Gastroesophageal sphincter (tissue), 4 donors: ENCODE results near the gene B4GALT3. TPM values are rescaled to one million over a fixed set of nuclear protein-coding genes. Genes with fewer than 3 reads are reported as not detected.

Experiments used
- ATAC-seq: fragments of 150-250 bp; one replicate; pipeline ENCODE4 v1.9.1; 2016; ENCODE audit warnings: mild to moderate bottlenecking, moderate library complexity
- H3K27ac ChIP-seq, 4 donors: fragments of 200-600 bp; sonication (generic) in 3 of 4; 1 replicate in 3 of 4; 2 replicates in 1 of 4; pipeline ENCODE4 v1.5.1; 2016 to 2019
- H3K27me3 ChIP-seq: fragments of 200-600 bp; sonication (generic); one replicate; pipeline ENCODE4 v1.5.1; 2019
- H3K36me3 ChIP-seq, 2 donors: fragments of 200-600 bp; sonication (generic); one replicate each; pipeline ENCODE4 v1.5.1; 2019; ENCODE audit warnings: control low read depth in 1 of 2
- H3K4me1 ChIP-seq, 3 donors: fragments of 200-600 bp; sonication (generic); 1 replicate in 2 of 3; 2 replicates in 1 of 3; pipeline ENCODE4 v1.5.1; 2016 to 2019; ENCODE audit warnings: control low read depth in 2 of 3
- H3K4me3 ChIP-seq, 2 donors: fragments of 200-600 bp; sonication (generic); one replicate each; pipeline ENCODE4 v1.5.1; 2019; ENCODE audit warnings: mild to moderate bottlenecking in 1 of 2, moderate library complexity in 1 of 2
- H3K9me3 ChIP-seq, 3 donors: fragments of 200-600 bp; sonication (generic); one replicate each; pipeline ENCODE4 v1.5.1; 2017 to 2019; ENCODE audit warnings: control low read depth in 2 of 3
- CTCF ChIP-seq, 4 experiments: fragments of 200-600 bp in 2 of 4; fragments of 450-650 bp in 2 of 4; sonication (generic) in 1 of 4; IDR thresholded peaks; one replicate each; pipeline ENCODE4 v1.5.1; 2017 to 2019; ENCODE audit warnings: antibody characterized with exemption in 4 of 4, mild to moderate bottlenecking in 2 of 4, moderate library complexity in 2 of 4
- EP300 ChIP-seq: sonication (generic); formaldehyde crosslinking; IDR thresholded peaks from one replicate; pipeline ENCODE4 v1.6.1; 2017; ENCODE audit warnings: antibody characterized with exemption, mild to moderate bottlenecking
- POLR2A ChIP-seq, 2 donors: fragments of 450-650 bp; IDR thresholded peaks; one replicate each; pipeline ENCODE4 v1.6.1; 2017; ENCODE audit warnings: antibody characterized with exemption in 2 of 2, mild to moderate bottlenecking in 2 of 2, moderate library complexity in 1 of 2
- POLR2AphosphoS5 ChIP-seq: sonication (generic); formaldehyde crosslinking; IDR thresholded peaks from one replicate; pipeline ENCODE4 v1.6.1; 2017; ENCODE audit warnings: antibody characterized with exemption
- WGBS, 2 donors: methylation state at CpG; one replicate each; pipeline ENCODE4 v1.1.5; 2018; ENCODE audit warnings: low coverage in 1 of 2; 5-methylcytosine and 5-hydroxymethylcytosine counted together
- total RNA-seq, 4 donors: library from RNA; depleted of rRNA; stranded (reverse); fragments of >200 nt; gene quantifications; one replicate each; pipeline ENCODE4 v1.1.0, GENCODE V29; 2016

B4GALT3 gene
- total RNA-seq, 4 donors from 2014 or later, result 14.8 to 26.4 (median 19.5) TPM

- Histone ChIP-seq H3K4me1 (peaks cover 0 to 85% (median 17%) of the 10 kb centered on the region in 3 donors), H3K4me3 (no peak overlapping the region), H3K27me3 (no peaks in the 10 kb centered on the region), H3K27ac (peak overlapping the region; percentile 34 to 96 (median 82)), H3K36me3 (peaks cover 0 to 75% of the 10 kb centered on the region in 2 donors), H3K9me3 (no peaks in the 10 kb centered on the region)
- ATAC-seq, result peak; percentile 39
- no peak for TF ChIP-seq POLR2A (IDR thresholded peaks at IDR 0.05)
- no peak for TF ChIP-seq CTCF (IDR thresholded peaks at IDR 0.05)
- no peak for TF ChIP-seq EP300
- peak; percentile 2 for TF ChIP-seq POLR2AphosphoS5
- WGBS, 2 donors, result 31 to 88% methylated on average over 6 to 9 of the region's 12 CpGs
These were observed 29.3 kb upstream of the B4GALT3 start for GRCh38 chr1:161206411-161207140.

- WGBS, 2 donors, result 0% methylated on average over 13 to 16 of the region's 53 CpGs
- Histone ChIP-seq H3K4me1 (peaks cover 0 to 92% (median 49%) of the 10 kb centered on the region in 3 donors), H3K4me3 (peak within 1 kb of the TSS; percentile 56 to 81), H3K9me3 (no peaks in the 10 kb centered on the region), H3K27ac (peak within 1 kb of the TSS; percentile 94 to 97 (median 96)), H3K27me3 (no peaks in the 10 kb centered on the region), H3K36me3 (peaks cover 0 to 30% of the 10 kb centered on the region in 2 donors)
- ATAC-seq, result peak; percentile 90
- no peak for TF ChIP-seq CTCF (IDR thresholded peaks at IDR 0.05)
- peak; percentile 51 to 60 for TF ChIP-seq POLR2A (IDR thresholded peaks at IDR 0.05)
- peak; percentile 79 for TF ChIP-seq POLR2AphosphoS5
These were observed 24.8 kb upstream of the B4GALT3 start, which contains the start of gene NDUFS2 for GRCh38 chr1:161201836-161202712. TSS of gene NDUFS2 (plus strand) at chr1:161202367. CDS start at chr1:161202386, 19 bp downstream.

- peak overlapping the region; percentile 31 to 81 for H3K4me3 ChIP-seq
- TF ChIP-seq POLR2AphosphoS5 (peak; percentile 50), EP300 (no peak), CTCF (IDR thresholded peaks at IDR 0.05) (no peak), POLR2A (IDR thresholded peaks at IDR 0.05) (no peak)
- no peaks in the 10 kb centered on the region for H3K27me3 ChIP-seq
- peak; percentile 50 for ATAC-seq
- H3K36me3 ChIP-seq, result peaks cover 0 to 21% of the 10 kb centered on the region in 2 donors
- 8% methylated on average over 12 of the region's 13 CpGs; no CpG with 5 or more reads in 1 of the 2 donors for WGBS, 2 donors
- peak overlapping the region; percentile 94 to 97 (median 96) for H3K27ac ChIP-seq
- H3K9me3 ChIP-seq, result no peaks in the 10 kb centered on the region
- H3K4me1 ChIP-seq, result peaks cover 0 to 92% (median 49%) of the 10 kb centered on the region in 3 donors
These were observed 23.9 kb upstream of the B4GALT3 start for GRCh38 chr1:161200992-161201835.

GRCh38 chr1:161200421-161200991, 23.2 kb upstream of the B4GALT3 start:
- Histone ChIP-seq H3K4me1 (peaks cover 0 to 92% (median 49%) of the 10 kb centered on the region in 3 donors), H3K27ac (peak overlapping the region; percentile 94 to 97 (median 96)), H3K36me3 (peaks cover 0 to 17% of the 10 kb centered on the region in 2 donors), H3K4me3 (peak overlapping the region in 1 of 2 donors; percentile 81), H3K9me3 (no peaks in the 10 kb centered on the region), H3K27me3 (no peaks in the 10 kb centered on the region)
- 53 to 67% methylated on average over 2 to 3 of the region's 5 CpGs for WGBS, 2 donors
- ATAC-seq, result no peak
- TF ChIP-seq CTCF (IDR thresholded peaks at IDR 0.05), result no peak
- no peak for TF ChIP-seq EP300
- TF ChIP-seq POLR2AphosphoS5, result no peak
- TF ChIP-seq POLR2A (IDR thresholded peaks at IDR 0.05), result no peak
